ENCODE measurements around the gene DLG2.

Gene DLG2

DNA sequence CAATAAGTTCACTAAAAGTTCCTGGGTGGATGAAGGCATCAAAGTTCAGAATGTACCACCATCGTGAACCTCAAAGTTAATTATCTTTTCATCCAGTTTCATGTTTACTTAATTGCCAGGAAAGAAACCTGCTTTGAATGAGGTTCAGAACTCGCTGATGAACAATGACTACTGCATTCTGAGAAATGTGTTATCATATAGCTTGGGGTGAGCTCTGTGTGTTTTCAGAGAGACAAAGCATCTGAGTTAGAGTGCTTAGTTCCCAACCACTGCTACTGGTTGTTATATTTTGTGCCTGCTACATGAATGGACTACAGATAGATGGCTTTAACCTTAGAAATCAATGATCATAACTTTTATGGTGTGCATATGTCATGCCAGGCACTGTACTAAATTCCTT, 1131.0 kb downstream of the DLG2 start:
- no peak overlapping the region for H3K4me3 ChIP-seq (ENCODE audit: low read depth, low read length)
- TF ChIP-seq, protein P1, sequence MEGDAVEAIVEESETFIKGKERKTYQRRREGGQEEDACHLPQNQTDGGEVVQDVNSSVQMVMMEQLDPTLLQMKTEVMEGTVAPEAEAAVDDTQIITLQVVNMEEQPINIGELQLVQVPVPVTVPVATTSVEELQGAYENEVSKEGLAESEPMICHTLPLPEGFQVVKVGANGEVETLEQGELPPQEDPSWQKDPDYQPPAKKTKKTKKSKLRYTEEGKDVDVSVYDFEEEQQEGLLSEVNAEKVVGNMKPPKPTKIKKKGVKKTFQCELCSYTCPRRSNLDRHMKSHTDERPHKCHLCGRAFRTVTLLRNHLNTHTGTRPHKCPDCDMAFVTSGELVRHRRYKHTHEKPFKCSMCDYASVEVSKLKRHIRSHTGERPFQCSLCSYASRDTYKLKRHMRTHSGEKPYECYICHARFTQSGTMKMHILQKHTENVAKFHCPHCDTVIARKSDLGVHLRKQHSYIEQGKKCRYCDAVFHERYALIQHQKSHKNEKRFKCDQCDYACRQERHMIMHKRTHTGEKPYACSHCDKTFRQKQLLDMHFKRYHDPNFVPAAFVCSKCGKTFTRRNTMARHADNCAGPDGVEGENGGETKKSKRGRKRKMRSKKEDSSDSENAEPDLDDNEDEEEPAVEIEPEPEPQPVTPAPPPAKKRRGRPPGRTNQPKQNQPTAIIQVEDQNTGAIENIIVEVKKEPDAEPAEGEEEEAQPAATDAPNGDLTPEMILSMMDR (IDR thresholded peaks at IDR 0.05; ENCODE audit: low read depth, low read length), result no peak

DNA sequence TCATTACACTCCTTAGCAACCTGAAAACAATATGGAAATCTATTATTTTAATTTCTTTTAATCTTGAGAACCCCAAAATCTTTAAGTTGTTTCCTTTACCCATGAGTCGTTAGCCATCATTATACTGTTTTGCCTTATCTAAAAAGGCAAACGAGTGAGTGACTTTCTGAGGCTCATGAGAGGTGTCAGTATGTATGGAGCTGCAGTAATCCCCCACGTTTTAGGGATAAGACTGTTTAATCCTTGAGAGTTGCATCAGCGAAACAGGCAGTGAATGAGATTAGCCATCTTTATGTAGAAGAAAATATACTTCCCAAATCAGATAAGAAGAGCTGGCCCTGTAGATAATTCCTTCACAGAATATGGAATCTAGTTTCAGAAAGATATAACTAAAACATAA, 1147.0 kb downstream of the DLG2 start:
- H3K4me3 ChIP-seq (ENCODE audit: low read depth, low read length), result no peak overlapping the region
- TF ChIP-seq, protein P1 (IDR thresholded peaks at IDR 0.05; ENCODE audit: low read depth, low read length), result no peak

DNA sequence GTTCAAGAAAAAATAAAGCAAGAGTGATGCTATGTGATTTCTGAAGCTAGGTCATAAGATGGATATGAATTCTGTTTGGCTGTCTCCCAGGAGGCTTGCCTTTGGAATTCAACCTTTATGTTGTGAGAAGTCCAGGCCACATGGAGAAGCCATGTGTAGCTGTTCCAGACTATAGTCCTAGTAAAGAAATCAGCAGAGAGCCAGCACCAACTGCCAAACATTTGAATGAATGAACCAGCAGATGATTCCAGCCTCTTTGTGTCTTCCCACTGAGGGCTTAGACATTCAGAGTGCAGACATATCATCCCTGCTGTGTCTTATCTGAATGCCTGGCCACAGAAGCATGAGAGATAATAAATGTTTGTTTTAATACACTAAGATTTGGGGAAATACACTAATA, 1150.6 kb downstream of the DLG2 start:
- no peak overlapping the region for H3K4me3 ChIP-seq (ENCODE audit: low read depth, low read length)
- TF ChIP-seq, protein P1 (IDR thresholded peaks at IDR 0.05; ENCODE audit: low read depth, low read length), result no peak

DNA sequence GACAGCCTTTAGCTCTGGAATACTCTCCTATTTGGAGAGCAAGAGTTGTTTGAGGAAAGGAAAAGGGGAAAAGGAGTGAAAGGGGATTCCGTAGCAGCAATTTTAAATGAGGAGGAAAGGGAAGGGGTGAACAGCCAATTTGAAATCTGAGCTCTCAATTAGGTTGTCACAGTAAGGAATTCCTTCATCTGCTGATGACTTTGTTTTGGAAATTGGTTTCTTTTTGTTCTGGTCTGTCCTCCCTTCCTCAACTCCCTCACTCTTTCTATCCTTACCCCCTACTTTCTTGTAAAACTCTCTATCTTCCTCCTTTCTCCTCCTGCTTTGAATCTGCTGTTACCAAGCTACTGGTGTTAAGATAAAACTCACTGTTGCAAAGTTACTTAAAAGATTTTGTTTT, 1155.6 kb downstream of the DLG2 start:
- TF ChIP-seq, protein P1 (IDR thresholded peaks at IDR 0.05; ENCODE audit: low read depth, low read length), result no peak
- H3K4me3 ChIP-seq (ENCODE audit: low read depth, low read length), result no peak overlapping the region

DNA sequence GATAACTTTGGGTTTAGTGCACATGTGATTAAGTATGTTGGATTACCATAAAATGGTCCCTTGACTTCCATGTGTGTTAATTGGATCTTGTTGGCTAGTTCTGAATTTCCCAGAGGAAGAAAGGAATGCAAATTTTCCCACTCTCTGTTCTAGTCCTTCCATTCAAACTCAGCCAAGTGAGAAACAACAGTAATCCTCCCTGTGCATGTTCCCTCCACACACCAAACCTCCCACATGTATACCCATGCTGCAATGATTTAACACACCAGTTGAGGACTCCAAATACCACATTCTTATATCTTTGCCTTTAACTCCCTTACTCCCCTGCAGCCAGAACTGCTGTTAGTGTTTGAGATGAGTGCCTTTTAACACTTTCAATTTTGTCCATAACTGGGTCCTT, 1158.9 kb downstream of the DLG2 start:
- no peak overlapping the region for H3K4me3 ChIP-seq (ENCODE audit: low read depth, low read length)
- TF ChIP-seq, protein P1 (IDR thresholded peaks at IDR 0.05; ENCODE audit: low read depth, low read length), result no peak

DNA sequence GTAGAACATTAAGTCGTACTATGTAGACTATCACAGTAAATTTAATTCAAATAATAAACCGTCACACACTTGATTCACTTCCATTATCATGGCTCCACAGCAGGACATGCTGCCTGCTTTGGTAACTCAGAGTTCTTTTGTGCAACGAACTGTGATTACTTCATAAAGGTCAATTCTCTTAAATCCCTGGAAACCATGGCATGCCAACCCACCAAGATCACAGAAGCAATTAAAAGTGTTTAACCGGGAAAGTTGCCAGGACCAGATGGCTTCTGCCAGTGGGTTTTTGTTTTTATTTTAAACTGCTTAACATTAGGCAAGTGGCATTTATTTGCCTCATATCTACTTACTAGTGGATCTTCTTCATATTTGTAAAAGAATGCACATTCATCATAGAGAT, 1162.1 kb downstream of the DLG2 start:
- H3K4me3 ChIP-seq (ENCODE audit: low read depth, low read length), result no peak overlapping the region
- TF ChIP-seq, protein P1 (IDR thresholded peaks at IDR 0.05; ENCODE audit: low read depth, low read length), result no peak

DNA sequence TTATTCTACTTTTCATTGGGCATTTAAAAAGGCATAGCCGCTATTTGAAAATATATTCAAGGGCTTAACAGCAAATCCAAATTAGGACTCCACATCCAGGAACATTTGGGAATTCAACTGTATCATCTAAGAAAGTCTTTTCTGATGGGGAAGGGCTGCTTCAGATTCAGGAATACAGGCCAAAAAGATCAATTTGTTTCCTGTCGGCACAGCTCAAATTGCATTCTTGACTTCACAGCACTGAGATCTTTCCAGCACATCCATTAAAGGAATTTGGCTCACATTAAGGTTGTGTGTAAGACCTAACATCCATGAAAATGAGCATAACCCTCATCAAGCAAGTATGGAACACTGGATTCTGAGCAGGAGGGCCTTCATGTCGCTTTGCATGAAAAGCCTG, 1171.5 kb downstream of the DLG2 start:
- TF ChIP-seq, protein P1 (IDR thresholded peaks at IDR 0.05; ENCODE audit: low read depth, low read length), result no peak
- H3K4me3 ChIP-seq (ENCODE audit: low read depth, low read length), result no peak overlapping the region

All from WI38 (cell line).